Measurements from ENCODE around the gene TUT7.
A peak's percentile ranks its signal among the peaks of the same experiment; 100 is the strongest.

Gene TUT7

GRCh38 chr9:86263876-86264275, 90.3 kb downstream of the TUT7 start:
- Histone ChIP-seq H3K4me1 (ENCODE audit: control insufficient read depth in 2 of 2, insufficient read depth in 1 of 2, low read depth in 1 of 2, low read length in 2 of 2) (peaks cover 11 to 20% of the 10 kb centered on the region in 2 donors), H3K9me3 (replicated peaks in 1 of 2; ENCODE audit: control insufficient read depth in 2 of 2, insufficient read depth in 1 of 2, low read depth in 1 of 2, low read length in 2 of 2) (peaks cover 0 to 9% of the 10 kb centered on the region in 2 donors), H3K27me3 (ENCODE audit: control insufficient read depth in 3 of 3, insufficient read depth in 3 of 3, low read depth in 1 of 3, low read length in 3 of 3) (no peaks in the 10 kb centered on the region), H3K14ac (ENCODE audit: low read length) (no peak overlapping the region), H3K4me2 (ENCODE audit: insufficient read depth, low read length, poor library complexity, severe bottlenecking) (no peak overlapping the region), H3K27ac (replicated peaks; ENCODE audit: low read length) (no peak overlapping the region), H3K4ac (ENCODE audit: low read length) (no peak overlapping the region), H2AK5ac (ENCODE audit: low read depth, low read length) (no peak overlapping the region), H2BK5ac (ENCODE audit: low read length) (no peak overlapping the region), H2BK15ac (ENCODE audit: low read length) (no peak overlapping the region), H2BK120ac (ENCODE audit: low read depth, low read length) (no peak overlapping the region), H4K91ac (ENCODE audit: low read depth, low read length, poor library complexity) (no peak overlapping the region), H3K4me3 (ENCODE audit: low read length in 2 of 2) (no peak overlapping the region), H2AFZ (ENCODE audit: low read length) (no peak overlapping the region), H3K79me1 (ENCODE audit: low read depth, low read length) (peaks cover 2% of the 10 kb centered on the region), H4K8ac (ENCODE audit: low read depth, low read length) (no peak overlapping the region), H3K18ac (ENCODE audit: low read length) (no peak overlapping the region), H3K36me3 (replicated peaks in 1 of 2; ENCODE audit: control insufficient read depth in 2 of 2, insufficient read depth in 2 of 2, low read length in 2 of 2) (peaks cover 0 to 45% of the 10 kb centered on the region in 2 donors), H3K23ac (ENCODE audit: low read depth, low read length, poor library complexity) (no peak overlapping the region), H2BK12ac (ENCODE audit: low read length) (no peak overlapping the region), H3K9ac (ENCODE audit: low read depth, low read length, poor library complexity) (no peak overlapping the region)
- no peak for DNase-seq (ENCODE audit: low spot score)
- no CpG with 5 or more reads among the region's 6 CpGs for WGBS, 2 donors (ENCODE audit: extremely low coverage in 2 of 2, insufficient read length in 2 of 2, insufficient replicate concordance in 1 of 2)

- H3K36me3 ChIP-seq (replicated peaks in 1 of 2; ENCODE audit: control insufficient read depth in 2 of 2, insufficient read depth in 2 of 2, low read length in 2 of 2), result peaks cover 0 to 35% of the 10 kb centered on the region in 2 donors
- no peak overlapping the region for H2AK5ac ChIP-seq (ENCODE audit: low read depth, low read length)
- H2BK12ac ChIP-seq (ENCODE audit: low read length), result no peak overlapping the region
- H3K27ac ChIP-seq (replicated peaks; ENCODE audit: low read length), result peak overlapping the region; percentile 2
- H3K9me3 ChIP-seq (replicated peaks in 1 of 2; ENCODE audit: control insufficient read depth in 2 of 2, insufficient read depth in 1 of 2, low read depth in 1 of 2, low read length in 2 of 2), result no peaks in the 10 kb centered on the region
- no peak overlapping the region for H4K8ac ChIP-seq (ENCODE audit: low read depth, low read length)
- no peak overlapping the region for H3K23ac ChIP-seq (ENCODE audit: low read depth, low read length, poor library complexity)
- peaks cover 2% of the 10 kb centered on the region for H3K79me1 ChIP-seq (ENCODE audit: low read depth, low read length)
- no peak overlapping the region for H4K91ac ChIP-seq (ENCODE audit: low read depth, low read length, poor library complexity)
- peaks cover 11 to 20% of the 10 kb centered on the region in 2 donors for H3K4me1 ChIP-seq (ENCODE audit: control insufficient read depth in 2 of 2, insufficient read depth in 1 of 2, low read depth in 1 of 2, low read length in 2 of 2)
- peak overlapping the region; percentile 33 for H2AFZ ChIP-seq (ENCODE audit: low read length)
- no peak overlapping the region for H2BK120ac ChIP-seq (ENCODE audit: low read depth, low read length)
- H2BK5ac ChIP-seq (ENCODE audit: low read length), result no peak overlapping the region
- H3K4me3 ChIP-seq (ENCODE audit: low read length in 2 of 2), result no peak overlapping the region
- H3K4ac ChIP-seq (ENCODE audit: low read length), result no peak overlapping the region
- H3K18ac ChIP-seq (ENCODE audit: low read length), result no peak overlapping the region
- H2BK15ac ChIP-seq (ENCODE audit: low read length), result no peak overlapping the region
- H3K9ac ChIP-seq (ENCODE audit: low read depth, low read length, poor library complexity), result no peak overlapping the region
- no CpG with 5 or more reads among the region's 4 CpGs for WGBS, 2 donors (ENCODE audit: extremely low coverage in 2 of 2, insufficient read length in 2 of 2, insufficient replicate concordance in 1 of 2)
- H3K27me3 ChIP-seq (ENCODE audit: control insufficient read depth in 3 of 3, insufficient read depth in 3 of 3, low read depth in 1 of 3, low read length in 3 of 3), result no peaks in the 10 kb centered on the region
- H3K14ac ChIP-seq (ENCODE audit: low read length), result no peak overlapping the region
- no peak for DNase-seq (ENCODE audit: low spot score)
- no peak overlapping the region for H3K4me2 ChIP-seq (ENCODE audit: insufficient read depth, low read length, poor library complexity, severe bottlenecking)
Measured at GRCh38 chr9:86262492-86262891, 91.7 kb downstream of the TUT7 start.

- Histone ChIP-seq H3K14ac (ENCODE audit: low read length) (no peak within 1 kb of the TSS), H3K9ac (ENCODE audit: low read depth, low read length, poor library complexity) (no peak within 1 kb of the TSS), H3K79me1 (ENCODE audit: low read depth, low read length) (peaks cover 2% of the 10 kb centered on the region), H2AK5ac (ENCODE audit: low read depth, low read length) (no peak within 1 kb of the TSS), H3K27ac (replicated peaks; ENCODE audit: low read length) (no peak within 1 kb of the TSS), H3K9me3 (replicated peaks in 1 of 2; ENCODE audit: control insufficient read depth in 2 of 2, insufficient read depth in 1 of 2, low read depth in 1 of 2, low read length in 2 of 2) (no peaks in the 10 kb centered on the region), H3K4me1 (ENCODE audit: control insufficient read depth in 2 of 2, insufficient read depth in 1 of 2, low read depth in 1 of 2, low read length in 2 of 2) (peaks cover 11 to 20% of the 10 kb centered on the region in 2 donors), H3K4ac (ENCODE audit: low read length) (no peak within 1 kb of the TSS), H3K4me2 (ENCODE audit: insufficient read depth, low read length, poor library complexity, severe bottlenecking) (no peak within 1 kb of the TSS), H4K8ac (ENCODE audit: low read depth, low read length) (no peak within 1 kb of the TSS), H4K91ac (ENCODE audit: low read depth, low read length, poor library complexity) (no peak within 1 kb of the TSS), H3K27me3 (ENCODE audit: control insufficient read depth in 3 of 3, insufficient read depth in 3 of 3, low read depth in 1 of 3, low read length in 3 of 3) (no peaks in the 10 kb centered on the region), H2BK120ac (ENCODE audit: low read depth, low read length) (no peak within 1 kb of the TSS), H2BK15ac (ENCODE audit: low read length) (no peak within 1 kb of the TSS), H3K23ac (ENCODE audit: low read depth, low read length, poor library complexity) (no peak within 1 kb of the TSS), H3K18ac (ENCODE audit: low read length) (no peak within 1 kb of the TSS), H3K36me3 (replicated peaks in 1 of 2; ENCODE audit: control insufficient read depth in 2 of 2, insufficient read depth in 2 of 2, low read length in 2 of 2) (peaks cover 0 to 17% of the 10 kb centered on the region in 2 donors), H2BK12ac (ENCODE audit: low read length) (no peak within 1 kb of the TSS), H3K4me3 (ENCODE audit: low read length in 2 of 2) (no peak within 1 kb of the TSS), H2AFZ (ENCODE audit: low read length) (no peak within 1 kb of the TSS), H2BK5ac (ENCODE audit: low read length) (no peak within 1 kb of the TSS)
- no peak for DNase-seq (ENCODE audit: low spot score)
- WGBS, 2 donors (ENCODE audit: extremely low coverage in 2 of 2, insufficient read length in 2 of 2, insufficient replicate concordance in 1 of 2), result no CpG with 5 or more reads among the region's 8 CpGs
Measured at GRCh38 chr9:86259557-86259956, 94.7 kb downstream of the TUT7 start, which contains the start of gene C9orf153. TSS of gene C9orf153 (minus strand) at chr9:86259657. CDS start at chr9:86229603, 30,054 bp downstream.

- no peak overlapping the region for H4K91ac ChIP-seq (ENCODE audit: low read depth, low read length, poor library complexity)
- no peak overlapping the region for H2BK5ac ChIP-seq (ENCODE audit: low read length)
- no peak overlapping the region for H3K27ac ChIP-seq (replicated peaks; ENCODE audit: low read length)
- peaks cover 0 to 6% of the 10 kb centered on the region in 2 donors for H3K9me3 ChIP-seq (replicated peaks in 1 of 2; ENCODE audit: control insufficient read depth in 2 of 2, insufficient read depth in 1 of 2, low read depth in 1 of 2, low read length in 2 of 2)
- H3K18ac ChIP-seq (ENCODE audit: low read length), result no peak overlapping the region
- H4K8ac ChIP-seq (ENCODE audit: low read depth, low read length), result no peak overlapping the region
- no peak overlapping the region for H3K4me2 ChIP-seq (ENCODE audit: insufficient read depth, low read length, poor library complexity, severe bottlenecking)
- peaks cover 0 to 7% of the 10 kb centered on the region in 2 donors for H3K36me3 ChIP-seq (replicated peaks in 1 of 2; ENCODE audit: control insufficient read depth in 2 of 2, insufficient read depth in 2 of 2, low read length in 2 of 2)
- H3K4ac ChIP-seq (ENCODE audit: low read length), result no peak overlapping the region
- H2BK120ac ChIP-seq (ENCODE audit: low read depth, low read length), result no peak overlapping the region
- H2BK12ac ChIP-seq (ENCODE audit: low read length), result no peak overlapping the region
- H3K79me1 ChIP-seq (ENCODE audit: low read depth, low read length), result no peaks in the 10 kb centered on the region
- no peak overlapping the region for H2BK15ac ChIP-seq (ENCODE audit: low read length)
- H3K4me1 ChIP-seq (ENCODE audit: control insufficient read depth in 2 of 2, insufficient read depth in 1 of 2, low read depth in 1 of 2, low read length in 2 of 2), result peaks cover 3 to 4% of the 10 kb centered on the region in 2 donors
- no peaks in the 10 kb centered on the region for H3K27me3 ChIP-seq (ENCODE audit: control insufficient read depth in 3 of 3, insufficient read depth in 3 of 3, low read depth in 1 of 3, low read length in 3 of 3)
- no peak overlapping the region for H3K4me3 ChIP-seq (ENCODE audit: low read length in 2 of 2)
- H3K9ac ChIP-seq (ENCODE audit: low read depth, low read length, poor library complexity), result no peak overlapping the region
- DNase-seq (ENCODE audit: low spot score), result no peak
- WGBS, 2 donors (ENCODE audit: extremely low coverage in 2 of 2, insufficient read length in 2 of 2, insufficient replicate concordance in 1 of 2), result no CpG with 5 or more reads among the region's 2 CpGs
- no peak overlapping the region for H2AK5ac ChIP-seq (ENCODE audit: low read depth, low read length)
- no peak overlapping the region for H2AFZ ChIP-seq (ENCODE audit: low read length)
- H3K23ac ChIP-seq (ENCODE audit: low read depth, low read length, poor library complexity), result no peak overlapping the region
- H3K14ac ChIP-seq (ENCODE audit: low read length), result no peak overlapping the region
Measured at GRCh38 chr9:86257391-86257790, 96.8 kb downstream of the TUT7 start.

All from neuronal stem cell (in vitro differentiated cells).